Nephron progenitor cell (in vitro differentiated cells): ENCODE results near the gene DGKH.

ENCODE experiments used
- DNase-seq: peaks from one replicate; pipeline ENCODE4 v3.0.0; 2021
- H3K27ac Mint-ChIP-seq: 2 replicates; pipeline ENCODE4 v1.8.0; 2021; ENCODE audit warnings: mild to moderate bottlenecking, moderate library complexity, mixed read lengths
- H3K27me3 Mint-ChIP-seq: 2 replicates; pipeline ENCODE4 v1.8.0; 2021; ENCODE audit warnings: mild to moderate bottlenecking, low read depth, mixed read lengths; ENCODE audit not compliant: poor library complexity
- H3K36me3 Mint-ChIP-seq: 2 replicates; pipeline ENCODE4 v1.8.0; 2021; ENCODE audit warnings: low read depth, mixed read lengths
- H3K4me1 Mint-ChIP-seq: 2 replicates; pipeline ENCODE4 v1.8.0; 2021; ENCODE audit warnings: mixed read lengths
- H3K4me3 Mint-ChIP-seq: 2 replicates; pipeline ENCODE4 v1.8.0; 2021; ENCODE audit warnings: mild to moderate bottlenecking, moderate library complexity, mixed read lengths
- H3K9me3 Mint-ChIP-seq: 2 replicates; pipeline ENCODE4 v1.8.0; 2021; ENCODE audit warnings: mild to moderate bottlenecking, moderate library complexity, mixed read lengths
- TF ChIP-seq, protein P1 (sequence below): fragments of 200-600 bp; sonication (generic); IDR thresholded peaks from 2 replicates; pipeline ENCODE4 v1.5.0; 2021; ENCODE audit warnings: antibody characterized with exemption

Gene DGKH

DNA sequence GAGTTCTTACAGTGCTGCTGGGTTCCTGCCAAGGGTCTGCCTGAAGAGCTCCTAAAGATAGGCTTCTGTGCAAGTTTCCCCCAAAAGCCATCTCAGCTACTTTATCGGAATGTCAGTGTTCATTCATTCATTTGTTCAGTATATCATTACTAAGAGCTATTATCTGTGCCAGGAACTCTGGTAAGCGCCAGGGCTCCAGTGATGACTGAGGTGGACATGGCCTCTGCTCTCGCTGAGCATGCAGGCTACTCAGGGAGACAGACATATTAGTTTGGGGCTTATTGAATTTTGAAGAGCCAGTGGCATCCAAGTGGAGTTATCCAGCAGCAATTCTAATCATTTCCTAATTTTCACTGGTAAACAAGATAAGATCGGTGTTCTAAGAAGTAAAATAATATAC is 65.8 kb downstream of the DGKH start:
- Mint-ChIP-seq H3K4me3 (no peak overlapping the region), H3K36me3 (peaks cover 6% of the 10 kb centered on the region), H3K27ac (no peak overlapping the region), H3K27me3 (no peaks in the 10 kb centered on the region), H3K4me1 (peaks cover 21% of the 10 kb centered on the region), H3K9me3 (no peaks in the 10 kb centered on the region)
- TF ChIP-seq, protein P1, sequence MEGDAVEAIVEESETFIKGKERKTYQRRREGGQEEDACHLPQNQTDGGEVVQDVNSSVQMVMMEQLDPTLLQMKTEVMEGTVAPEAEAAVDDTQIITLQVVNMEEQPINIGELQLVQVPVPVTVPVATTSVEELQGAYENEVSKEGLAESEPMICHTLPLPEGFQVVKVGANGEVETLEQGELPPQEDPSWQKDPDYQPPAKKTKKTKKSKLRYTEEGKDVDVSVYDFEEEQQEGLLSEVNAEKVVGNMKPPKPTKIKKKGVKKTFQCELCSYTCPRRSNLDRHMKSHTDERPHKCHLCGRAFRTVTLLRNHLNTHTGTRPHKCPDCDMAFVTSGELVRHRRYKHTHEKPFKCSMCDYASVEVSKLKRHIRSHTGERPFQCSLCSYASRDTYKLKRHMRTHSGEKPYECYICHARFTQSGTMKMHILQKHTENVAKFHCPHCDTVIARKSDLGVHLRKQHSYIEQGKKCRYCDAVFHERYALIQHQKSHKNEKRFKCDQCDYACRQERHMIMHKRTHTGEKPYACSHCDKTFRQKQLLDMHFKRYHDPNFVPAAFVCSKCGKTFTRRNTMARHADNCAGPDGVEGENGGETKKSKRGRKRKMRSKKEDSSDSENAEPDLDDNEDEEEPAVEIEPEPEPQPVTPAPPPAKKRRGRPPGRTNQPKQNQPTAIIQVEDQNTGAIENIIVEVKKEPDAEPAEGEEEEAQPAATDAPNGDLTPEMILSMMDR, result no peak
- no peak for DNase-seq

DNA sequence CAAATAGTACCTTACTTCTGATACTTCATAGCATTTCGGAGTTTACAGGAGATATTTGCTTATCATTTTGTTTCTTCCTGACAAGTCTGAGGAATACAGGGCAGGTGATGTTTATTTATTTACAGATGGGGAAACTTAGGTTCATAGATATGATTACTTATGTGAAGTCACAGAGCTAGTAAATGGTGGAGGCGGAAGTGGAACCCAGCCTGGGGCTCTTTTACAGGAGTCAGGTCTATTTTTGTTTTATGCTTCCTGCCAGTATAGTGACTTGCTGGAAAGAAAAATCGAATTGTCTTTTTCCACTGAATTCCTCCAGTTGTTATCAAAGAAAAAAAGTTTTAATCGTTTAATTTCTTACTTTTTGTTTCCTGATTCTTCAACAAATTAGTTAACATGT is 66.5 kb downstream of the DGKH start:
- no peak overlapping the region for H3K4me3 Mint-ChIP-seq
- peaks cover 18% of the 10 kb centered on the region for H3K4me1 Mint-ChIP-seq
- no peak overlapping the region for H3K27ac Mint-ChIP-seq
- no peaks in the 10 kb centered on the region for H3K9me3 Mint-ChIP-seq
- H3K36me3 Mint-ChIP-seq, result peaks cover 6% of the 10 kb centered on the region
- DNase-seq, result no peak
- TF ChIP-seq, protein P1, result no peak
- H3K27me3 Mint-ChIP-seq, result no peaks in the 10 kb centered on the region

DNA sequence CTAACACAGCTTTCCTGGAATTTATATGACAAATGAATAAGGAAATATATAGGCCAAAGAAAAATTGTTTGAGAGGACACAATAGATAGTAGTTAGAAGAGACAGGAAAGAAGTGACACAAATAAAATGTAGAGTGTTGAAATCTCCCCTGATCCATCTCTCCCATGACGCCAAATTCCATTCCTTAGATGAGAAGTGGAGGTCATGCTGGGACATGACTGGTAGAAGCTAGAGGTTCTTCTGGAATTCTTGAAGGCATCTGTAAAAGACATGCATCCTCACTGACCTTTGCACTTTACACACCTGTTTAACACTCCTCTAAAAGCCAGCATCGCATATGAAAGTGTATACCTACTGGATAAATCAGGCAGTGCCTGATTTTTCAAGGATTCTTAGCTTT is 67.8 kb downstream of the DGKH start:
- Mint-ChIP-seq H3K36me3 (peaks cover 10% of the 10 kb centered on the region), H3K27ac (no peak overlapping the region), H3K27me3 (no peaks in the 10 kb centered on the region), H3K4me3 (no peak overlapping the region), H3K9me3 (no peaks in the 10 kb centered on the region), H3K4me1 (peaks cover 12% of the 10 kb centered on the region)
- DNase-seq, result no peak
- TF ChIP-seq, protein P1, result no peak

DNA sequence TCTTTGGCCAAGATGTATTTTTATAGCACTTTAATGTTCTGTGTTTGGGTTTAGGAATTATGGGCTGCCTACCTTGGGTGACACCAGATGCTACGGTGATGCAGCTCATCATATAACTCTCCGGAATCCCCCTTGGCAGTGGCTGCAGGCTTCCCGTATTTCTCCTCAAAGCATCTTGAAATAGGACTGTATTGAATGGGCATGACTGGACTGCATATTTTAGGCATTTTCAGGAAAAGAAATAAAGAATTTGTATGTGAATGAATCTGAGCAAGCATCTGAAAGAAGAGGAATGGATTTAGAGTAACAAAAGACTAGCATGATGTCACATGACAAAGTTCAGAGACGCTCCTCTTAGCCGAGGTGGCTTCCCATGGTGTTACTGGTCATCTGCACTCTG is 70.6 kb downstream of the DGKH start:
- H3K27me3 Mint-ChIP-seq, result peaks cover 4% of the 10 kb centered on the region
- no peak overlapping the region for H3K27ac Mint-ChIP-seq
- peaks cover 18% of the 10 kb centered on the region for H3K36me3 Mint-ChIP-seq

DNA sequence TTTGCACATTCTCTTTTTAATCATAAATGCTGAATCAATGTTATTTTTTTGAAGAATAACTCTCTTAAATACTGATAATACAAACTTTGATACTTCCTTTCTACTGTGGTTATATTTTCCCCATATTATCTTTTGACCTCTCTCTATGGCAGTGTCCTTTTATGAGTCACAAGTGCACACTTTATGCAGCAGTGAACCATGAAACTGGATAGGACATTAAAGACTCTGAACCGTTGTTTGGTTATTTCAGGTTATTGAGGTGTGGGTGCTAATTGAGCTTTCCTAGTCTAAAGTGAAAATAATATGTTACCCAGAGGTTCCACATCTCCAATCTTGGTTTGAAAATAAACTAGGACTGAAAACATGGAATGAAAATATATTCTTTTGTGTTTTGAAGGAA is 71.4 kb downstream of the DGKH start:
- Mint-ChIP-seq H3K9me3 (no peaks in the 10 kb centered on the region), H3K36me3 (peaks cover 18% of the 10 kb centered on the region), H3K27me3 (peaks cover 4% of the 10 kb centered on the region), H3K4me3 (no peak overlapping the region), H3K27ac (no peak overlapping the region), H3K4me1 (peaks cover 4% of the 10 kb centered on the region)
- no peak for DNase-seq
- TF ChIP-seq, protein P1, result no peak

More for the DNA sequence above, 70.6 kb downstream of the DGKH start:
- no peak for DNase-seq
- no peaks in the 10 kb centered on the region for H3K9me3 Mint-ChIP-seq
- TF ChIP-seq, protein P1, result no peak
- no peak overlapping the region for H3K4me3 Mint-ChIP-seq
- H3K4me1 Mint-ChIP-seq, result peaks cover 4% of the 10 kb centered on the region

DNA sequence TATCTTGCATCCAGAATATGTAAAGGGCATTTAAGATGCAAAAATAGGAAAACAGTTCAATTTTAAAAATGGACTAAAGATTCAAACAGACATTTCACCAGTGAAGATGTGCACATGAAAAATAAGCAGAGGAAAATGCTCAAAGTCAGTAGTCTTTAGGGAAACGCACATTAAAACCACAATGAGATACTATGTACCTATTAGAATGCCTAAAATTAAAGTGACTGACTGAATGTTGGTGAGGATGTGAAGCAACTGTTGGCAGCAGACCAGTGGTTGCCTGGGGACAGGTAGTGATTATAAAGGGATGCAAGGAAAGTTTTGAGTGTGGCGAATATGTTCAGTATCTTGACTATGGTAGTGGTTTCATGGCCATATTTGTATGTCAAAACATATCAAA is 75.2 kb downstream of the DGKH start:
- Mint-ChIP-seq H3K9me3 (no peaks in the 10 kb centered on the region), H3K4me3 (no peak overlapping the region), H3K4me1 (peaks cover 4% of the 10 kb centered on the region), H3K27me3 (peaks cover 4% of the 10 kb centered on the region), H3K27ac (no peak overlapping the region), H3K36me3 (peaks cover 21% of the 10 kb centered on the region)
- DNase-seq, result no peak
- TF ChIP-seq, protein P1, result no peak
